ENCODE data around the gene RNF225. TPM values are rescaled to one million over a fixed set of nuclear protein-coding genes. Genes with fewer than 3 reads are reported as not detected.
"Not testable (repeated sequence)": the region's sequence is repeated elsewhere in the genome, so short reads cannot be mapped to it uniquely, and the experiment has no call there.

The RNF225 gene

DNA sequence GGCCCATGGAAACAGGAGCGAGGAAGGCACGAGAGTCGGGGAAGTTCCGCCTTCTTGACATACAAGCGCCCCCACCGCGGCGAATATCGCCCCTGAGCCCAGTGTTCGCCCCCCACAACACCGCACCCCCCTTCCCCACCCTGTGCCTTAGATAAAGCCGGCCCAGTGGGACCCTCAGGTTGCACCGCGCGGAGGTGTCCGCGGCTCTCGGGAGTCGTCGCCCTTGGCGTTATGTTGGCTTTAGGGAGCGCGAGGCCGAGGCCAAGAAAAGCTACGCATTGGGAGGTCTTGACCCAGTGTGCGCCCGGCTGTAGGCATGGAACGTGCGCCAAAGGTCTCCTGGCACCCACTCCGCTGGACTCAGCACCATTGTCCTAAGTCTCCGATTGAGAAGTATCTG is 45.1 kb downstream of the RNF225 start:
- no peak overlapping the region for H4K8ac ChIP-seq (ENCODE audit: low read depth, low read length)
- H3K23ac ChIP-seq (ENCODE audit: low read depth, low read length, poor library complexity), result no peak overlapping the region
- peaks cover 5 to 23% of the 10 kb centered on the region in 2 donors for H3K36me3 ChIP-seq (replicated peaks in 1 of 2; ENCODE audit: control insufficient read depth in 2 of 2, insufficient read depth in 2 of 2, low read length in 2 of 2)
- H3K4me1 ChIP-seq (ENCODE audit: control insufficient read depth in 2 of 2, insufficient read depth in 1 of 2, low read depth in 1 of 2, low read length in 2 of 2), result peaks cover 0 to 10% of the 10 kb centered on the region in 2 donors
- H3K79me1 ChIP-seq (ENCODE audit: low read depth, low read length), result peaks cover 6% of the 10 kb centered on the region
- no peak overlapping the region for H4K91ac ChIP-seq (ENCODE audit: low read depth, low read length, poor library complexity)
- no peak overlapping the region for H3K4ac ChIP-seq (ENCODE audit: low read length)
- H2BK12ac ChIP-seq (ENCODE audit: low read length), result no peak overlapping the region
- no peak for DNase-seq (ENCODE audit: low spot score)
- no peaks in the 10 kb centered on the region for H3K27me3 ChIP-seq (ENCODE audit: control insufficient read depth in 3 of 3, insufficient read depth in 3 of 3, low read depth in 1 of 3, low read length in 3 of 3)
- H3K14ac ChIP-seq (ENCODE audit: low read length), result peak overlapping the region; percentile 21
- WGBS, 2 donors (ENCODE audit: extremely low coverage in 2 of 2, insufficient read length in 2 of 2, insufficient replicate concordance in 1 of 2), result no CpG with 5 or more reads among the region's 31 CpGs
- H2BK120ac ChIP-seq (ENCODE audit: low read depth, low read length), result no peak overlapping the region
- peak overlapping the region; percentile 93 for H3K4me2 ChIP-seq (ENCODE audit: insufficient read depth, low read length, poor library complexity, severe bottlenecking)
- H3K27ac ChIP-seq (replicated peaks; ENCODE audit: low read length), result no peak overlapping the region
- H2BK15ac ChIP-seq (ENCODE audit: low read length), result no peak overlapping the region
- peaks cover 21 to 30% of the 10 kb centered on the region in 2 donors for H3K9me3 ChIP-seq (replicated peaks in 1 of 2; ENCODE audit: control insufficient read depth in 2 of 2, insufficient read depth in 1 of 2, low read depth in 1 of 2, low read length in 2 of 2)
- peak overlapping the region; percentile 69 to 83 for H3K4me3 ChIP-seq (ENCODE audit: low read length in 2 of 2)
- H2AFZ ChIP-seq (ENCODE audit: low read length), result peak overlapping the region; percentile 82
- peak overlapping the region; percentile 92 for H3K18ac ChIP-seq (ENCODE audit: low read length)
- H3K9ac ChIP-seq (ENCODE audit: low read depth, low read length, poor library complexity), result peak overlapping the region; percentile 60
- peak overlapping the region; percentile 66 for H2AK5ac ChIP-seq (ENCODE audit: low read depth, low read length)
- H2BK5ac ChIP-seq (ENCODE audit: low read length), result no peak overlapping the region

DNA sequence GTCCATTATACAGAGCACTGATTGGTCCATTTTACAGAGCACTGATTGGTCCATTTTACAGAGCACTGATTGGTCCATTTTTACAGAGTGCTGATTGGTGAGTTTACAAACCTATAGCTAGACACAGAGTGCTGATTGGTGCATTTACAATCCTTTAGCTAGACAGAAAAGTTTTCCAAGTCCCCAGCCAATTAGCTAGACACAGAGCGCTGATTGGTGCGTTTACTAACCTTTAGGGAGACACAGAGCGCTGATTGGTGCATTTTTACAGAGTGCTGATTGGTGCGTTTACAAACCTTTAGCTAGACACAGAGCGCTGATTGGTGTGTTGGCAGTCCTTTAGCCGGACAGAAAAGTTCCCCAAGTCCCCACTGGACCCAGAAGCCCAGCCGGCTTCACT is 47.5 kb downstream of the RNF225 start:
- not testable (repeated sequence) for H2AFZ ChIP-seq (ENCODE audit: low read length); H3K27me3 ChIP-seq (ENCODE audit: control insufficient read depth in 3 of 3, insufficient read depth in 3 of 3, low read depth in 1 of 3, low read length in 3 of 3); H3K79me1 ChIP-seq (ENCODE audit: low read depth, low read length); H2BK5ac ChIP-seq (ENCODE audit: low read length); H3K23ac ChIP-seq (ENCODE audit: low read depth, low read length, poor library complexity); H2BK15ac ChIP-seq (ENCODE audit: low read length); H2BK120ac ChIP-seq (ENCODE audit: low read depth, low read length); H2BK12ac ChIP-seq (ENCODE audit: low read length); H3K14ac ChIP-seq (ENCODE audit: low read length); H3K4me3 ChIP-seq (ENCODE audit: low read length in 2 of 2); H3K27ac ChIP-seq (replicated peaks; ENCODE audit: low read length); H4K91ac ChIP-seq (ENCODE audit: low read depth, low read length, poor library complexity); H2AK5ac ChIP-seq (ENCODE audit: low read depth, low read length); H3K18ac ChIP-seq (ENCODE audit: low read length); H4K8ac ChIP-seq (ENCODE audit: low read depth, low read length); H3K9ac ChIP-seq (ENCODE audit: low read depth, low read length, poor library complexity); DNase-seq (ENCODE audit: low spot score); H3K4ac ChIP-seq (ENCODE audit: low read length); H3K36me3 ChIP-seq (replicated peaks in 1 of 2; ENCODE audit: control insufficient read depth in 2 of 2, insufficient read depth in 2 of 2, low read length in 2 of 2); H3K4me2 ChIP-seq (ENCODE audit: insufficient read depth, low read length, poor library complexity, severe bottlenecking)
- no CpG with 5 or more reads among the region's 7 CpGs for WGBS, 2 donors (ENCODE audit: extremely low coverage in 2 of 2, insufficient read length in 2 of 2, insufficient replicate concordance in 1 of 2)
- H3K4me1 ChIP-seq (ENCODE audit: control insufficient read depth in 2 of 2, insufficient read depth in 1 of 2, low read depth in 1 of 2, low read length in 2 of 2), result peaks cover 0 to 10% of the 10 kb centered on the region in 2 donors
- H3K9me3 ChIP-seq (replicated peaks in 1 of 2; ENCODE audit: control insufficient read depth in 2 of 2, insufficient read depth in 1 of 2, low read depth in 1 of 2, low read length in 2 of 2), result peaks cover 9 to 19% of the 10 kb centered on the region in 2 donors

Small RNA genes within 50 kb of the gene (small RNA-seq; reads per million reads assigned to genes)
- gene MIR4754 (ENCODE audit: insufficient read depth) (not detected), gene RNA5SP473 (ENCODE audit: insufficient read depth) (not detected)
